GM12873 (cell line): ENCODE results near the gene EML4.

ENCODE experiments used
- TF ChIP-seq, protein P1 (sequence below): IDR thresholded peaks from 2 replicates; pipeline ENCODE4 v1.5.1; 2012; ENCODE audit warnings: low read depth, mild to moderate bottlenecking, moderate library complexity, low read length, control low read depth; ENCODE audit not compliant: insufficient read depth; ENCODE audit errors: missing control alignments

Gene EML4

GRCh38 chr2:42205337-42205736 lies 36.2 kb downstream of the EML4 start:
- TF ChIP-seq, protein P1, sequence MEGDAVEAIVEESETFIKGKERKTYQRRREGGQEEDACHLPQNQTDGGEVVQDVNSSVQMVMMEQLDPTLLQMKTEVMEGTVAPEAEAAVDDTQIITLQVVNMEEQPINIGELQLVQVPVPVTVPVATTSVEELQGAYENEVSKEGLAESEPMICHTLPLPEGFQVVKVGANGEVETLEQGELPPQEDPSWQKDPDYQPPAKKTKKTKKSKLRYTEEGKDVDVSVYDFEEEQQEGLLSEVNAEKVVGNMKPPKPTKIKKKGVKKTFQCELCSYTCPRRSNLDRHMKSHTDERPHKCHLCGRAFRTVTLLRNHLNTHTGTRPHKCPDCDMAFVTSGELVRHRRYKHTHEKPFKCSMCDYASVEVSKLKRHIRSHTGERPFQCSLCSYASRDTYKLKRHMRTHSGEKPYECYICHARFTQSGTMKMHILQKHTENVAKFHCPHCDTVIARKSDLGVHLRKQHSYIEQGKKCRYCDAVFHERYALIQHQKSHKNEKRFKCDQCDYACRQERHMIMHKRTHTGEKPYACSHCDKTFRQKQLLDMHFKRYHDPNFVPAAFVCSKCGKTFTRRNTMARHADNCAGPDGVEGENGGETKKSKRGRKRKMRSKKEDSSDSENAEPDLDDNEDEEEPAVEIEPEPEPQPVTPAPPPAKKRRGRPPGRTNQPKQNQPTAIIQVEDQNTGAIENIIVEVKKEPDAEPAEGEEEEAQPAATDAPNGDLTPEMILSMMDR, result no peak

DNA sequence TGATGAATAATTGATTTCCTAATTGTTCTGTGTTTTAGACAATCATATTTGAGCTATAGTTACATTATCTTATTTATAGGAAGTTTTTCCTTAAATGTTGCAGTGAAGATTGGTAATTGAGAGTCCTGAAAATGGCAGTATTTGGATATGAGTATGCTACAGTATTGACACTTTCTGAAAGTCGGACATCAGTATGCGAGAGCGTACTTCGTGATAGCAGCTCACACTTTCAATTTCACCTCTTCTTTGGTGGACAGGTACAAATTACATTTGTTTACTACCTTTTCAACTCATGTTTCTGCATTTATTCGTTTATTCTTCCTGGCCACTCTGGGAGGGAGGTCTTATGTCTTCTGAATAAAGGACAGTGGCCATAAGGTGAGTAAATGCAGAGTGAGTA lies 38.7 kb downstream of the EML4 start:
- TF ChIP-seq, protein P1, result no peak

- TF ChIP-seq, protein P1, result no peak
These were observed 41.0 kb downstream of the EML4 start for GRCh38 chr2:42210203-42210602.

DNA sequence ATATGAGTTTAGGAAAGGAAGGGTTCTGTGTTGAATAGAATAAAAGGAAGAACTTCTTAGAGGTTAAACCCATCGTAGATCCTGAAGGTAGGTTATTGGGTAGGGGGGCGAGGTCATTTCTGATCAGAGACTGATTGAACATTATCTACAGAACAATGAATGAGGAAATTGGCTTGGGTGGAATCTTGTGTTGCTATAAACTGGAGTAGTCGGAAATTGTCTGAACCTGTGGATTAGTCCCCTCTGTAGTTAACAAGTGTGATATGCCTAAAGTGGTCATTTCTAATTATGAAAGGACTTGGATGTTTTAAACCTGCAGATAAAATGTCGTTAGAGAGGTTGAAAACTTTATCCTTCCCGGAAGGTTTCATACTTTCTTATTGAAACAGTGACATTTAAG lies 42.1 kb downstream of the EML4 start:
- TF ChIP-seq, protein P1, result no peak

DNA sequence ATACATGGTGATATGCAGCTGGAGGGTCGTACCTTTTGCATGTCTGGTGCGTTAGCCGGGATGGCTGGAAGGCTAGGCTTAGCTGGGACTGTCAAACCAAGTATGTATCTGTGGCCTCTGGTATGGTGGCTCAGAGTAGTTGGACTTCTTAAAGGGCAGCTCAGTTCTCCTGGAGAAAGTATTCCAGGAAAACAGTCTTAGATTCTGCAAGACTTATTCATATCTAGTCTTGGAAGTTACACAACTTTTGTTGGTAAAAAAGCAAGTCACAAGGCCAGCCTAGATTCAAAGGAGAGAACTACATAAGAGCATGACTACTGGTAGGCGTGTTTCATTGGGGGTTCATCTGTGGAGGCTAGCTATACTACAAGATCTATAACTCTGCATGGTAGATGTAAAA lies 45.5 kb downstream of the EML4 start:
- TF ChIP-seq, protein P1, result no peak

DNA sequence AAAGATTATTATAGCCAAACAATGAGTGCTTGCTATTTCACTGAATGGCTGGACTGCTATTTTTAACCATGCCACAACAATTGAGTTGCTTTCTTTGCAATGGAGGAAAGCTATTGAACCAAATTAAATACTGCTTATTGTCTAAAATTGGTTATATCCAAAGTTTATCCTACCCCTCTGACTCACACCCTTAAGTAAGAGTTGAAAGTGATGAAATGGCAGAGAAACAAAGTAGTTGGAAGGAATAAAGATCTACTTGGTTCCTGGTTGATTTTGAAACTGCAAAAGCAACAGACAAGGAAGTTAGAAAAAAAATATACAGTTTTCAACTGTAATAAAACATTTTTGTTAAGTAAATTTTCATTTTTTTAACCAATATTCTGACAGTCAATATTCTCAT lies 47.5 kb downstream of the EML4 start:
- TF ChIP-seq, protein P1, result no peak

DNA sequence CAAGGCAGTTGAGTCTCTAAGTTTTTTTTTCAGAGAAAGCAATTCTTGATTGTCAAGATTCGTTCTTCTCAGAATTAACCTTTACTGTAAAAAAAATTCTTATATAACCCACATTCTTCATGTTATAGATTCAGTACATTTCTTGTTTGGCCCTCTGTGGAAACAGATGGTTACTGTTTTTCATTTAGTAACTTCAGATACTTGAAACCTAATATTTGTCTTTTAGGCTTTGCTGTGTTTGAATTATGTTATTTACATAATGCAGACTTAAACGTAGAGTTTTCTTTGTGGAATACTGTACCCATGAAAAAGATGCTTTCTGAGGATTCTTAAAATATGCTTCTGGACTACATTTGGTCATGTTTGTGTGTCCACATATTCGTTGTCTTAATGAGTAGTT lies 48.2 kb downstream of the EML4 start:
- TF ChIP-seq, protein P1, result no peak
